Stomach (tissue), 4 donors: Measurements from ENCODE around the gene DHRS4L2.

Experiments used
- CTCF ChIP-seq, 7 experiments: fragments of 450-650 bp in 4 of 7; fragments of 200-600 bp in 3 of 7; sonication (generic) in 3 of 7; IDR thresholded peaks; one replicate each; pipeline ENCODE4 v1.5.1; 2016 to 2019; ENCODE audit warnings: antibody characterized with exemption in 7 of 7, control low read depth in 2 of 7, mild to moderate bottlenecking in 1 of 7
- POLR2AphosphoS5 ChIP-seq, 3 donors: sonication (generic); formaldehyde crosslinking; IDR thresholded peaks; one replicate each; pipeline ENCODE4 v1.6.1; 2016; ENCODE audit warnings: antibody characterized with exemption in 3 of 3

GRCh38 chr14:23941230-23941629 lies 47.5 kb upstream of the DHRS4L2 start:
- TF ChIP-seq POLR2AphosphoS5 (IDR thresholded peaks at IDR 0.05) (no peak), CTCF (IDR thresholded peaks at IDR 0.05) (no peak)
